NCI-H2171 treated with DMSO at 0.1 percent for 48 hours (cell line): Measurements from ENCODE around the gene CETN2.
"Not testable (repeated sequence)": the region's sequence is repeated elsewhere in the genome, so short reads cannot be mapped to it uniquely, and the experiment has no call there.

Experiments used
- DNase-seq: peaks from one replicate; lab custom pipeline; 2025; lab: John Stamatoyannopoulos, UW

Gene CETN2

DNA sequence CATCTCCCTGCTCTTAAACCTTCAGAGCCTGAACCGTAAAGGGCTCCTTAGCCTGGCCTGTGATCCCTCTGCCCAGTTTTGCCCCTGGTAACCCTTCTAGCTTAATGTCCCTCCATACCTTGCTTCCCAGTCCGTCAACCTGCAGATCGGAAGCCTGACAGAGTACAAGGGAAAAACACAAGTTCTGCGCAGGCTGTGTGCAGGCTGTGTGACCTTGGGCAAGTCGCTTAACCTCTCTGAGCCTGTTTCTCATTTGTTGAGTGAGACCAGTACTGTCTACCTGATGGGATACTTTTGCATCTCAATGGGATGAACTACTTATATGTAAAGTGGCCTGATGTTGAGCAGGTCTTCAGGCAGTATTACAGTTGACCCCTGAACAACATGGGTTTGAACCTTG lies 2.0 kb upstream of the CETN2 start:
- no peak for DNase-seq

DNA sequence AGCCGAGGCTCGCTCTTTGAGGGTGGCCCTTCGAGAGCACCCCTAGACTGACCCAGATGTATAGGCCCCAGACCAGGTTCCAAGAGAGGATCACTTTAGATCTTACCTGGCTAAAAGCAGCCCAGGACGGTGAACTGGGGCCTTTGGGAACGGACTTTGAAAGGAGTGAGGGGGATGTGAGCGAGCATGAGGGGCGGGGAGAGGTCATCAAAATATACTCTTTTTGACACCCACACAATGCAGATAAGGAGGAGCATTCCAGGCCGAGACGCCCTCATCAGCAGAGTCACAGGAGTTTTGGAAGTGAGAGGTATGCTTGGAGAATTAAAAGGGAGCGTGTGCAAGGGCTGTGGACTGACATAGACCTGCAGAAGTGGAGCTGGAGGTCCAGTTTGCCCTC lies 834 bp upstream of the CETN2 start:
- no peak for DNase-seq

DNA sequence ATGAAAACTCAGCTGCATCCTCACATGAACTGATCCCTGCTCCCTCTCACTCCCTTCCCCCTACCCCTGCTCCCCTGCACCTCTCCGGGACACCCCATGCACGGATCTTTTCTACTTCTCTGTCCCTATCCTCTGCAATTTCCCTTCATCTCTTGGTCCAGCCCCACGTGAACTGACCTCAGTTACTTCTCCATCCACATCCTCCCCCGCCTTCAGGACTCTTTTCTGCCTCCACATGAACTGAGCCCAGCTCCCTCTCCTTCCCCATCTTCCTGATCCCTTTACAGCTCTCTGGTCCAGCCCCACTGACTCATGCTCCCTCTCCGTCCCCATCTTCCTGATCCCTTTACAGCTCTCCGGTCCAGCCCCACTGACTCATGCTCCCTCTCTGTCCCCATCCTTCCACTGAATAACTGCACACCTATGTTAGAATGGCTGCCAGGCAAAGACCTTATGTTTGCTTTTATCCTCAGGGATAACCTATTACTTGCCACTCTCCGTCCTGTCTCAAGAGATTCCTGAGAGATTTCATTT lies 5.6 kb downstream of the CETN2 start:
- no peak for DNase-seq

DNA sequence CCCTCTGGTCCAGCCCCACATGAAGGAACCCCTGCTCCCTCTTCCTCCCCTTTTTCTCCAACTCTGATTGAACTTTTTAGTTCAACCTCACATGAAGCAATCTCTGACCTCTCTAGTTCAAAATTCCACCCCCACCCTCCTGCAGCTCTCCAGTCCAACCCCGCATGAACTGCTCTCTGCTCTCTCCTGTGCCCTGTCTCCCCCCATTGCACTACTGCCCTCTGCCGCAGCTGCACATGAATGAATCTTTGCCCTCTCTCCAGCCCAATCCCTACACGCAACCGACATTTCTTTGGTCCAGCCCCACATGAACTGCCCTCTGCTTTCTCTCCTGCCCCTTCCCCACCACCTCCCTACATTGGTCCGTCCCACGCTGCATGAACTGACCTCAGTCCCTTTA lies 6.9 kb downstream of the CETN2 start:
- no peak for DNase-seq

DNA sequence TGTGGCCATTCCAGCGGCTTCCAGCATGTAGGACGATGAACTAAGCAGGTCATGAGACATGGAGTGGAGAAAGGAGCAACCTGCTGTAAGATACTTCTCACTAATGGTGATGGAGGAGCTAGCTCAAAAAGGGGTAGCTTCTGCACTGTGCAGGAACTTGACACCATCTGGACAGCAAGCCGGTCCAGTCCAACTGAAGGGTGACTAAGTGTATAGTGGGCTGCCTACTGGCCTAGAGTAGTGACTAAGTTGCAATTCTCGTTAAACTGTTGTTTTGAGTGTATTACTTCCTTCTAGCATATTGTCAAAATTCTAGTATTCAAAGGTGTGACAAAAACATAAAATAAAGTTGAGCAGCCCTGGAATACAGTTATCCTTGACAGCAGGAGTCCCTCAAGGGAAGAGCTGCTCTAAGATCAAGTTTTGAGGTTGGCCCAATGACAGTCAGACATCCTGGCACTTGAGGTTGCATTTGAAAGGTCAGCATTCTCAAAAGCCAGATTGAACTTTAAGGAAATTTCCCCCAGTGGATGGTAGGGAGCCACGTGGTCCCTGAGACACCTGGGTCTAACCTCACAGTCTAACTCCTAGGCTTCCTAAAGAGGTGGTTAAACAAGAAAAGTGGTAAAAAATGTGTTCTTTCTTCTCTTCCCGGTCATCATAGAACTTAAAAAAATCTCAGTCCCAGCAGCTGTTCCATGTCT lies 8.0 kb downstream of the CETN2 start:
- no peak for DNase-seq

DNA sequence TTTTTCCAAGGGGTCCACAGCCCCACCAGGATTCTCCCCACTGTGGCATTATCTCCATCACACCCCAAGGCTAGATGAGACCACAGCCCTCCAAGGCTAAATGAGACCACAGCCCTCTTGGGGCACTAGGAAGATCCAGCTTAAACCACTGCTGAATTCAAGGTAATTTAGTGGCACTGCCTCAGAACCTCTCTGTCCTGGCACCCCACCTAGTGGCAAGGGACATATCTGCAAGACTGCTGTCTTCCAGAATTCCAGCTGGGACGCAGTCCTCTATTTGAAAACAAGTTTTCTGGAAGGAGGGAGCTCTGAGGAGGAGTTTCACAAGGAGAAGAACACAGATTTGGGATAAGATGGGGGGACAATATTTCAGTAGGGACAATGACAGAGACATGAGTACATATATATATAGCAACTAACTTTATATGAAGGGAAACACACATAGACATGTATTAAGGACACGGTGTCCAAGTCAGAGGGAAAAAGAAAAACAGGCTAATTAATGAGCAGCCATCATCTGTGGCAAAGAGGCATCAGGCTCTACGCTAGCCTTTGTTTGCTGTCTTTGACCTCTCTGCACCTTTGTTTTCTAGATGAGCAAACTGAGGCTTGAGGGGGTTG lies 9.3 kb downstream of the CETN2 start:
- DNase-seq = peak; percentile 27

DNA sequence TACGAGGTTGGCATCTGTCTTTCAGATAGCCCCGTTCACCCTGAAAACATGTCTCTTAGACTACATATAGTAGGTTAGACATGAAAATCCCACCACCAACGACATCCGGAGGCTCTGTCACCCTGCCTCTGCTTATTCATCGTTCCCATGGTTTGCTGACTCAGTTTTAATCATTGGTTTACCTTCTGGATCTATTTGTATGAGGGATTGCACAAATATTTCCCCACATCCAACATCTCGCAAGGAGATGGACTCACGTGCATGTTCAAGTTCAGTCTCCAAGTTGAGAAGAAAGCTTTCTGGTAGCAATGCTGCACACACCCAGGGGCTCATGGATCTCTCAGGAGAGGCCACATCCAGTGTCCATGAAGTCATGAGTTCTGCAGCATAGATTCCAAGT lies 10.8 kb downstream of the CETN2 start:
- no peak for DNase-seq

DNA sequence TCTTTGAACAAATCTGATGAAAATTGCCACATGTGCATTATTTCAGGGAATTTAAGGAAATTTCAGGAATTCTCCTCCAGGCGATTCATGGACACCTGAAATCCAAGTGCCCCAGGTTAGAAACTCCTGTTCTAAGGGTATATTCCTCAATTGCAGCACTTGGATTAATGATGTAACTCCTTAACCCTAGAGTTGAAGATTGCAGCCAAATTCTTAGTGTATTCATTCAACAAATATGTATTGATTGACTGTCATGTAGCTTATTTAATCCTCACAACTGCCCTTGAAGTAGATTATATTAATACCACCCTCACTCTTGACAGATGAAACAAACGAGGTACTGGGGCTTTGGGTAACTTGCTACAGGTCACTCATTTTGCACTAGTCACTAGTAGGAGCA lies 11.3 kb downstream of the CETN2 start:
- no peak for DNase-seq

DNA sequence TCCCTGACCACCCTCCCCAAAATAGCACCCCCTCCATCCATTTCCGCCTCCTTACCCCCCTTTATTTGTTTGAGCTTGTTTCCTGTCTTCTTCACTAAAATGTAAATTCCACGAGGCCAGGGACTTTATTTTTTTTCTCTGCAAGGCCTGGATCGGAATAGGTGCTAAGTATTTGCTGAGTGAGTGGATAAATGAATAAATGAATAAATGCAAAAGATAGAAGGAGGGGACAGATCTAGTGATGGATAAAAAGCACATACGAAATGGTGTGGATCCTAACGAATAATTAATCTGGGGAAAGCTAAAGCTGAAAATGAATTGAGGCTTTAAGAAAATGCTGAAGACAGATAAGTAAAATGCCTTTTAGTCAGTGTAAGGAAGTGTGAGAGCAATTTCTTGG lies 12.2 kb downstream of the CETN2 start:
- no peak for DNase-seq

DNA sequence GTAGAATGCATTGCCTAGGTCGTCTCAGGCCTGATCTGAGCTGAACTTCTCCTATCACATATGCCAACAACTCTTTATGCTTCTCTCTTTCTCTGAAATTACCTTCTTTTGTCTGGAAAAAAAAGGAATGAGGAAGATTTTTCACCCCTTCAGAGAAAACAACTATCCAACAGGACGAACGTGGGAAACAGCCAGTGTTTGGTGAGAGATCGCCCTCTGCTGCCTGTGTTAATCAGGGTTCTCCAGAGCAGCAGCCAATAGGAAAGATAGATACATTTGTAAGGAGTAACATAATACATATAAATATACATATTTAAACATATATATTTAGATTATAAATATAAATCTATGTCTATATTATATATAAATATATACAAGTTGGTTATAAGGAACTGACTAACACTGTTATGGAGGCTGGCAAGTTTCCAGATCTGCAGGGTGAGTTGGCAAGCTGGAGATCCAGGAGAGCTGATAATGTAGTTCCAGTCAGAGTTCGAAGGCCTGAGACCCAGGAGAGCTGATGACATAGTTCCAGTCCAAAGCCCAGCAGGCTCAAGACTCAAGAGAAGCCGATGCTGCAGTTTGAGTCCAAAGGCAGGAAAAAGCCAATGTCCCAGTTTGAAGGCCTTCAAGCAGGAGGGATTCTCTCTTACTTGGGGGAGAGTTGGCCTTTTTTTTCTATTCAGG lies 13.3 kb downstream of the CETN2 start:
- peak; percentile 18 for DNase-seq

DNA sequence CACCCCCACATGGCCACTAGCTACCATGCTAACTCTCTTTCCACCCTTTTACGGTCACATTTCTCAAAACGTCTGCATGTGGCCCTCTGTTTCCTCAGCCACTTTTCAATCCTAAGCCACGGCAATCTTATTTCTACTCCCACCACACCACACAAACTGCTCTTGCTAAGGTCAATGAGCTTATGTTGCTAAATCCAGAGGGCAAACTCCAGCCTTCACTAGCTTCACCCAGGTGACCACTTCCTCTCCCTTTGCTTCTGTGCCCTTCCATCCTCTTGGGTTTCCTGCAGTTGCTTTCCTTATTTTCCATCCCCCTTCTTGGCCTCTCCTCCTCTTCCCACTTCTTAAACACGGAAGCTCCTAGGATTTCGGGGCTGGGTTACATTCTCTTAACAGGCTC lies 16.5 kb downstream of the CETN2 start:
- no peak for DNase-seq

DNA sequence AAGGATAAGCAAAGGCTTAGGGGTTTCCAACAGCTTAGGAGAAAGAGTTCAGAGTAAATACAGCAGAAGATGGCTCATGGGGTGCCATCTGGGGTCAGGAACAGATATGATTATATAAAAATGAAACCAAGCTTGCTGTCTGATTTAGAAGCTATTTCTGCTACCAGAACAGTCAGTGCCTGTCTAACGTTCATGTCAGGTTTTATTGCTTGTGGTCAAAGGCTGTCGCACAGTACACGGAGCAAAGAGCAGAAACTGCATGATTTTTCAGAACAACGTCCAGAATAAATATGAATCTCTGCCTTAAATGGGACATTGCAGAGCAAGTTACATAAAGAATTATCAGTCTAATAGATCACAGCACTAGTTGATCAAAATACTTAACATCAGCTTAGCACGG lies 17.4 kb downstream of the CETN2 start:
- DNase-seq = no peak

DNA sequence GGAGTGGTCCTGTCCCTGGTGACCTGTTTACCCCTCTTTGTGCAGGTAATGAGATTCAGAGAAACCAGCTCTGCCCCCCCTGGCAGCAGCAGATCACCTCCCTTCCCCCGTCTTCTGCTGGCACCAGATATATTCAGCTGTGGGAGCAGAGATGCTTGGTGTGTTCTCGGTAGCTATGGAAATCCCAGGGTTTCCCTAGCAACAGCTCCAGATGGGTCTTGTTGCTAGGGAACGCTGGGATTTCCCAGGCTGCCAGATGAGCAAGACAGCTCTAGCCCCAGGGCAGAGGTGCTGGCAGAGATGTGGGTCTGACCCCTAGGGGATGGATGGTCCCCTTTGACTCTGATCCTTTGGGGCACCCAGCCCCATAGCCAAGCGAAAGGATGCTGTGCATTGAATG lies 20.2 kb downstream of the CETN2 start:
- DNase-seq = peak; percentile 14

DNA sequence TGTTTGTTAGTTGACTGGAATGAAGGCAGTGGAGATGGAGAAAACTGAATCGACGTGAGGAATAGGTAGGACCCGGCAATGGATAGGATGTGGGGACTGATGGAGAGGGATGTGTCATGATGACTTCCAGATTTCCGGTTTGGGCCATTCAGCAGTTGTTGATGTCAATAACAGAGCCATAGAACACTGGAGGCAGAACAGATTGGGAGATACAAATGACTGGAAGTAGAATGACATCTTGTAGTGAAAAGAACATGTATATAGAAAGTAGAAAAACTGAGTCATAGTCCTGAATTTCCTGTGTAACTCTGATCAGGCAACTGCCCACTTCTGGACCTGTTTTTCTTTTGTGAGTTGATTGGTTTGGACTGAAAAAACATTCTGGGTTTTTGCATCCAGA lies 24.5 kb downstream of the CETN2 start:
- DNase-seq = no peak

DNA sequence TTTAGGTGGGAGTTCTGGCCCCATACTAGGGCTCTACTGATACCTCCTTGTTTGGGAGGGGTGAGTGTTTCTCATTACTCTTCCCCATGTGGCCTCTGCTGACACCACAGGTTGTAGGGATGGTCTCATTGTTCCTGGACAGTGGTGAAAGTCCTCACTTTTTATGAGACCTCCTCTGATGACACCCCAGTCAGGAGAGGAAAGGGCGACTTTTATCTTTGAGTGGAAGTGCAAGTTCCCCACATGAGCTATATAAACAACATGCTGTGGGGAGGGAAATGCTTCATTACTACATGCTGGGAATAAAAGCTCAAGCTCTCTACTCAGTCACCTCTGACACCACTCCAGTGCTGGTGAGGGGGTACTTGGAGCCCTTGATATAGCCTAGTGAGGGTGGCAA lies 31.6 kb downstream of the CETN2 start:
- no peak for DNase-seq

DNA sequence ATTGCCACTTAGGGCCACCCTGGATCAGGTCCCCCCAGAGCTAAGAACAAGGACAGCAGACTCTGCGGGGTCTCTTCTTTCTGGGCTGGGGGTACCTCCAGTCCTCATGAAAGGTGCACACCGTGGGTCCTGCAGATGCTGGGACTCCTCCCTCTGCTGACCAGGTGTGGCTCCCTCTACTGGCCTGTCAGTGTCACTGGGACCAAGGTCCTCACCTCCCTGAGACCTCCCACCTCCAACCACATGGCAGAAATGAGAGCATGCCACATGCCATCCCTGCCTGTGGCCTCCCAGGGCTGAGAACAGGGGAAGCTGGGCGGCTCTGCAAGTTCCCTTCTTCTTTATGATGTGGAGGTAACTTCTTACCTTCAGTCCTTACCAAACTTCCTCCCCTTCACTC lies 43.5 kb downstream of the CETN2 start:
- DNase-seq = not testable (repeated sequence)
